ENCODE measurements around the gene ARL2BP.

- TF ChIP-seq EZH2 (IDR thresholded peaks at IDR 0.05; ENCODE audit: low read length) (no peak), CTCF (optimal IDR thresholded peaks at IDR 0.05 in 1 of 3, IDR thresholded peaks at IDR 0.05 in 1 of 3, conservative IDR thresholded peaks at IDR 0.05 in 1 of 3; ENCODE audit: extremely low read depth in 1 of 3, insufficient read depth in 2 of 3, low read length in 3 of 3) (no peak)
Observed at GRCh38 chr16:57242650-57243049, 2.4 kb upstream of the ARL2BP start.

All from keratinocyte (primary cell).